Hepatocyte (in vitro differentiated cells): ENCODE measurements around the gene ILDR2.
A peak's percentile ranks its signal among the peaks of the same experiment; 100 is the strongest.

Source experiments
- CTCF ChIP-seq: fragments of 200-600 bp; sonication (generic); IDR thresholded peaks from 2 replicates; pipeline ENCODE4 v1.5.1; 2016; ENCODE audit warnings: antibody characterized with exemption, mild to moderate bottlenecking; ENCODE audit not compliant: poor library complexity
- EZH2 ChIP-seq: fragments of 200-600 bp; sonication (generic); IDR thresholded peaks from 2 replicates; pipeline ENCODE4 v1.6.1; 2016; ENCODE audit warnings: antibody characterized with exemption, mild to moderate bottlenecking, borderline replicate concordance

- peak; percentile 84 for TF ChIP-seq CTCF
- no peak for TF ChIP-seq EZH2
Measured at GRCh38 chr1:166910396-166910994, 64.8 kb downstream of the ILDR2 start.
